HL-60 (cell line): ENCODE data around the gene LRP1B.

Experiments
- DNase-seq, 2 experiments: peaks; one replicate each; pipeline ENCODE4 v3.0.0-alpha.2; 2010 to 2020; ENCODE audit warnings: low read depth in 1 of 2, low spot score in 1 of 2
- H3K27ac ChIP-seq: fragments of 250-450 bp; sonication (Bioruptor Pico); replicated peaks from 2 replicates; pipeline ENCODE4 v1.5.1; 2020; ENCODE audit warnings: mild to moderate bottlenecking, moderate library complexity
- H3K27me3 ChIP-seq: fragments of 250-450 bp; sonication (Bioruptor Pico); 2 replicates; pipeline ENCODE4 v1.5.1; 2021; ENCODE audit warnings: mild to moderate bottlenecking, moderate library complexity; ENCODE audit not compliant: insufficient read depth, poor library complexity, severe bottlenecking
- H3K4me3 ChIP-seq: replicated peaks from 2 replicates; pipeline ENCODE4 v1.5.1; 2011; ENCODE audit warnings: mild to moderate bottlenecking, control low read depth, low read length; ENCODE audit not compliant: insufficient read depth
- CTCF ChIP-seq: IDR thresholded peaks from one replicate; pipeline ENCODE4 v1.5.1; 2011; ENCODE audit warnings: low read length, control low read depth, inconsistent platforms; ENCODE audit not compliant: insufficient read depth
- GABPA ChIP-seq: IDR thresholded peaks from 2 replicates; pipeline ENCODE4 v1.6.1; 2012; ENCODE audit warnings: low read depth
- POLR2AphosphoS5 ChIP-seq: IDR thresholded peaks from 2 replicates; pipeline ENCODE4 v1.6.1; 2012; ENCODE audit warnings: low read depth
- SPI1 ChIP-seq: IDR thresholded peaks from 2 replicates; pipeline ENCODE4 v1.6.1; 2012; ENCODE audit warnings: low read depth, mild to moderate bottlenecking, borderline replicate concordance
- TF ChIP-seq, protein P1 (sequence below): IDR thresholded peaks from 2 replicates; pipeline ENCODE4 v1.6.1; 2012; ENCODE audit warnings: low read depth; ENCODE audit not compliant: insufficient replicate concordance

The LRP1B gene

GRCh38 chr2:140814141-140814540 lies 1316.7 kb downstream of the LRP1B start:
- Histone ChIP-seq H3K27me3 (no peaks in the 10 kb centered on the region), H3K4me3 (no peak overlapping the region), H3K27ac (no peak overlapping the region)
- TF ChIP-seq CTCF: no peak
- no peak for TF ChIP-seq POLR2AphosphoS5
- DNase-seq: no peak

- TF ChIP-seq, protein P1, sequence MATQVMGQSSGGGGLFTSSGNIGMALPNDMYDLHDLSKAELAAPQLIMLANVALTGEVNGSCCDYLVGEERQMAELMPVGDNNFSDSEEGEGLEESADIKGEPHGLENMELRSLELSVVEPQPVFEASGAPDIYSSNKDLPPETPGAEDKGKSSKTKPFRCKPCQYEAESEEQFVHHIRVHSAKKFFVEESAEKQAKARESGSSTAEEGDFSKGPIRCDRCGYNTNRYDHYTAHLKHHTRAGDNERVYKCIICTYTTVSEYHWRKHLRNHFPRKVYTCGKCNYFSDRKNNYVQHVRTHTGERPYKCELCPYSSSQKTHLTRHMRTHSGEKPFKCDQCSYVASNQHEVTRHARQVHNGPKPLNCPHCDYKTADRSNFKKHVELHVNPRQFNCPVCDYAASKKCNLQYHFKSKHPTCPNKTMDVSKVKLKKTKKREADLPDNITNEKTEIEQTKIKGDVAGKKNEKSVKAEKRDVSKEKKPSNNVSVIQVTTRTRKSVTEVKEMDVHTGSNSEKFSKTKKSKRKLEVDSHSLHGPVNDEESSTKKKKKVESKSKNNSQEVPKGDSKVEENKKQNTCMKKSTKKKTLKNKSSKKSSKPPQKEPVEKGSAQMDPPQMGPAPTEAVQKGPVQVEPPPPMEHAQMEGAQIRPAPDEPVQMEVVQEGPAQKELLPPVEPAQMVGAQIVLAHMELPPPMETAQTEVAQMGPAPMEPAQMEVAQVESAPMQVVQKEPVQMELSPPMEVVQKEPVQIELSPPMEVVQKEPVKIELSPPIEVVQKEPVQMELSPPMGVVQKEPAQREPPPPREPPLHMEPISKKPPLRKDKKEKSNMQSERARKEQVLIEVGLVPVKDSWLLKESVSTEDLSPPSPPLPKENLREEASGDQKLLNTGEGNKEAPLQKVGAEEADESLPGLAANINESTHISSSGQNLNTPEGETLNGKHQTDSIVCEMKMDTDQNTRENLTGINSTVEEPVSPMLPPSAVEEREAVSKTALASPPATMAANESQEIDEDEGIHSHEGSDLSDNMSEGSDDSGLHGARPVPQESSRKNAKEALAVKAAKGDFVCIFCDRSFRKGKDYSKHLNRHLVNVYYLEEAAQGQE: no peak
- TF ChIP-seq GABPA (no peak), CTCF (no peak), SPI1 (no peak), POLR2AphosphoS5 (no peak)
- no peak overlapping the region for H3K4me3 ChIP-seq
- no peak overlapping the region for H3K27ac ChIP-seq
- H3K27me3 ChIP-seq: no peaks in the 10 kb centered on the region
- DNase-seq: no peak
Measured at GRCh38 chr2:140808820-140809219, 1322.0 kb downstream of the LRP1B start.

GRCh38 chr2:140808211-140808610 lies 1322.6 kb downstream of the LRP1B start:
- no peak for TF ChIP-seq CTCF
- TF ChIP-seq SPI1: no peak
- TF ChIP-seq GABPA: no peak
- TF ChIP-seq POLR2AphosphoS5: no peak
- TF ChIP-seq, protein P1: no peak
- H3K27ac ChIP-seq: no peak overlapping the region
- DNase-seq: no peak
- H3K27me3 ChIP-seq: no peaks in the 10 kb centered on the region
- no peak overlapping the region for H3K4me3 ChIP-seq

DNA sequence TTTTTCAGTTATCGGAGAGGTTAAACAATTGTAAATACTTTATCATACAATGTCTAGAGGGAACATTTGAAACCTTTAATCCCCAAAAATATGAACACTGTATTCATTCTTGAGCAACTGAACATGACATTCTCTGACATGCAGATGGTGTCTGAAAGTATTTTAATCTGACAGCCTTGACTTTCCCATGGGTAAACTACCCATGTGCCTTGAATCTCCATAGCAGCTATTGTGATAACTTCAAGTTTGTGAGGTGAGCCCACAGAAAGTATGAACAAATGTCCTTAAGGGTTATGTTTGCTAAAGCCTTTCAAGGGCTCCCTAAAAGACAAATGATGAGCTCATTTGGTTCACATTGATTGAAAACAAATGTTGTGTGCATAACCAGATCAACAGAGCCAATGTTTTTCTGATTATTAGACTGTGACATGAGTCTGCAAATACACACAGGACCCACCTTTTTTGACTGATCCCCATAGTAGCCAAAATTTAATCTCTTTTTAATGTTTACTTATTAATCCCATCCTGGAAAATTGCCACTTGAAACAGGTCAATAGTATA lies 1326.0 kb downstream of the LRP1B start:
- Histone ChIP-seq H3K27me3 (no peaks in the 10 kb centered on the region), H3K27ac (no peak overlapping the region), H3K4me3 (no peak overlapping the region)
- no peak for DNase-seq
- TF ChIP-seq, protein P1: no peak
- TF ChIP-seq GABPA: no peak
- TF ChIP-seq CTCF: no peak
